ENCODE results near the gene FER1L5. TPM values are rescaled to one million over a fixed set of nuclear protein-coding genes. Genes with fewer than 3 reads are reported as not detected.

FER1L5 gene
- total RNA-seq, 1 experiment from 2014 or later: 0.91 TPM

DNA sequence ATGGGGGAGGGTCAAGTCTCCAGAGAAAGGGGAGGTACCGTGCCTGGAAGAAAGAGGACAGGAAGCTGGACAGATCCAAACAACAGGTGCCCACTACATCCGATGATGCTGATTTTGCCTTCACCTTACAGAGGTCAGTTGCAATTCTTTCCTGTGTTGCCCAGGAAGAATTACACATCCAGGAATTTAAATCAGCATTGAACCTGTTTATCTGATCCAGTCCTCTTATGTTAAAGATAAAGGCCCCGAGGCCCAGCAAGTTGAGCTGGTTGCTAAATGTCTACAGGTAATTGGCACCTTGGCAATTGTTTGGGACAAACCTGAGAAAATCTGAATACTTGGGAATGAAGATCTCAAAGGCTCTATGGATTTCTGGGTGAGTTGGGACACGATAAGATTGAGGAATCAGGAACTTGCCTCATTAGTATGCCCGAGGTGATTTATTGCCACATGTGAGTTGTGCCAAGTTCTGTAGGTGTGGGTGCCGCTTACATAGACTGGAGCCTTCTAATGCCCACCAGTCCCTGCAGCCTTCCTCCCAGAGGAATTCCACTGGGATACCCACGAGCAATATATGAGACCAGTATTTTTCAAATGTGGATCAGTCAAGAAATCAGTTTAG is 111.2 kb downstream of the FER1L5 start:
- no peak overlapping the region for H2AFZ ChIP-seq (ENCODE audit: low read depth, low read length, poor library complexity, severe bottlenecking)
- no peak overlapping the region for H3K4me2 ChIP-seq (ENCODE audit: low read length)
- no peak overlapping the region for H3K4me3 ChIP-seq (replicated peaks in 1 of 2; ENCODE audit: low read depth in 1 of 2, low read length in 2 of 2)
- no peaks in the 10 kb centered on the region for H3K36me3 ChIP-seq (ENCODE audit: control insufficient read depth in 1 of 2, insufficient read depth in 2 of 2, low read length in 2 of 2)
- POLR2A ChIA-PET: no interaction called here
- H3K9me3 ChIP-seq (ENCODE audit: control insufficient read depth in 1 of 2, insufficient read depth in 1 of 2, low read depth in 1 of 2, low read length in 2 of 2): no peaks in the 10 kb centered on the region
- no peak overlapping the region for H3K9ac ChIP-seq (ENCODE audit: low read length)
- TF ChIP-seq SRF (IDR thresholded peaks at IDR 0.05; ENCODE audit: low read depth) (no peak), ELF1 (IDR thresholded peaks at IDR 0.05; ENCODE audit: borderline replicate concordance, low read depth) (no peak), CBX3 (IDR thresholded peaks at IDR 0.05; ENCODE audit: low read depth) (no peak), CEBPB (IDR thresholded peaks at IDR 0.05; ENCODE audit: low read depth) (no peak), ZNF274 (IDR thresholded peaks at IDR 0.05; ENCODE audit: low read depth, low read length) (no peak), ZFX (IDR thresholded peaks at IDR 0.05) (no peak), SP1 (IDR thresholded peaks at IDR 0.05; ENCODE audit: low read depth) (no peak), SIN3A (IDR thresholded peaks at IDR 0.05; ENCODE audit: low read depth) (no peak), RAD21 (IDR thresholded peaks at IDR 0.05; ENCODE audit: low read depth) (no peak), EZH2phosphoT487 (IDR thresholded peaks at IDR 0.05; ENCODE audit: borderline replicate concordance) (no peak), EZH2 (IDR thresholded peaks at IDR 0.05) (no peak), EGR1 (IDR thresholded peaks at IDR 0.05; ENCODE audit: low read depth) (no peak), POLR2A (IDR thresholded peaks at IDR 0.05; ENCODE audit: borderline replicate concordance, extremely low read depth, insufficient read depth, insufficient read length) (no peak), JUND (IDR thresholded peaks at IDR 0.05) (no peak)
- TF ChIP-seq, protein P1, sequence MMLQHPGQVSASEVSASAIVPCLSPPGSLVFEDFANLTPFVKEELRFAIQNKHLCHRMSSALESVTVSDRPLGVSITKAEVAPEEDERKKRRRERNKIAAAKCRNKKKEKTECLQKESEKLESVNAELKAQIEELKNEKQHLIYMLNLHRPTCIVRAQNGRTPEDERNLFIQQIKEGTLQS (IDR thresholded peaks at IDR 0.05): no peak
- TF ChIP-seq, protein P2, sequence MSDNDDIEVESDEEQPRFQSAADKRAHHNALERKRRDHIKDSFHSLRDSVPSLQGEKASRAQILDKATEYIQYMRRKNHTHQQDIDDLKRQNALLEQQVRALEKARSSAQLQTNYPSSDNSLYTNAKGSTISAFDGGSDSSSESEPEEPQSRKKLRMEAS (IDR thresholded peaks at IDR 0.05): no peak
- TF ChIP-seq, protein P3, sequence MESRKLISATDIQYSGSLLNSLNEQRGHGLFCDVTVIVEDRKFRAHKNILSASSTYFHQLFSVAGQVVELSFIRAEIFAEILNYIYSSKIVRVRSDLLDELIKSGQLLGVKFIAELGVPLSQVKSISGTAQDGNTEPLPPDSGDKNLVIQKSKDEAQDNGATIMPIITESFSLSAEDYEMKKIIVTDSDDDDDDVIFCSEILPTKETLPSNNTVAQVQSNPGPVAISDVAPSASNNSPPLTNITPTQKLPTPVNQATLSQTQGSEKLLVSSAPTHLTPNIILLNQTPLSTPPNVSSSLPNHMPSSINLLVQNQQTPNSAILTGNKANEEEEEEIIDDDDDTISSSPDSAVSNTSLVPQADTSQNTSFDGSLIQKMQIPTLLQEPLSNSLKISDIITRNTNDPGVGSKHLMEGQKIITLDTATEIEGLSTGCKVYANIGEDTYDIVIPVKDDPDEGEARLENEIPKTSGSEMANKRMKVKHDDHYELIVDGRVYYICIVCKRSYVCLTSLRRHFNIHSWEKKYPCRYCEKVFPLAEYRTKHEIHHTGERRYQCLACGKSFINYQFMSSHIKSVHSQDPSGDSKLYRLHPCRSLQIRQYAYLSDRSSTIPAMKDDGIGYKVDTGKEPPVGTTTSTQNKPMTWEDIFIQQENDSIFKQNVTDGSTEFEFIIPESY (IDR thresholded peaks at IDR 0.05; ENCODE audit: extremely low read depth, insufficient replicate concordance, low read length): no peak
- TF ChIP-seq, protein P4, sequence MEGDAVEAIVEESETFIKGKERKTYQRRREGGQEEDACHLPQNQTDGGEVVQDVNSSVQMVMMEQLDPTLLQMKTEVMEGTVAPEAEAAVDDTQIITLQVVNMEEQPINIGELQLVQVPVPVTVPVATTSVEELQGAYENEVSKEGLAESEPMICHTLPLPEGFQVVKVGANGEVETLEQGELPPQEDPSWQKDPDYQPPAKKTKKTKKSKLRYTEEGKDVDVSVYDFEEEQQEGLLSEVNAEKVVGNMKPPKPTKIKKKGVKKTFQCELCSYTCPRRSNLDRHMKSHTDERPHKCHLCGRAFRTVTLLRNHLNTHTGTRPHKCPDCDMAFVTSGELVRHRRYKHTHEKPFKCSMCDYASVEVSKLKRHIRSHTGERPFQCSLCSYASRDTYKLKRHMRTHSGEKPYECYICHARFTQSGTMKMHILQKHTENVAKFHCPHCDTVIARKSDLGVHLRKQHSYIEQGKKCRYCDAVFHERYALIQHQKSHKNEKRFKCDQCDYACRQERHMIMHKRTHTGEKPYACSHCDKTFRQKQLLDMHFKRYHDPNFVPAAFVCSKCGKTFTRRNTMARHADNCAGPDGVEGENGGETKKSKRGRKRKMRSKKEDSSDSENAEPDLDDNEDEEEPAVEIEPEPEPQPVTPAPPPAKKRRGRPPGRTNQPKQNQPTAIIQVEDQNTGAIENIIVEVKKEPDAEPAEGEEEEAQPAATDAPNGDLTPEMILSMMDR (IDR thresholded peaks at IDR 0.05 in 2 of 3, conservative IDR thresholded peaks at IDR 0.05 in 1 of 3; ENCODE audit: borderline replicate concordance in 1 of 3, insufficient read depth in 1 of 3, low read depth in 2 of 3, low read length in 2 of 3): no peak
- TF ChIP-seq, protein P5, sequence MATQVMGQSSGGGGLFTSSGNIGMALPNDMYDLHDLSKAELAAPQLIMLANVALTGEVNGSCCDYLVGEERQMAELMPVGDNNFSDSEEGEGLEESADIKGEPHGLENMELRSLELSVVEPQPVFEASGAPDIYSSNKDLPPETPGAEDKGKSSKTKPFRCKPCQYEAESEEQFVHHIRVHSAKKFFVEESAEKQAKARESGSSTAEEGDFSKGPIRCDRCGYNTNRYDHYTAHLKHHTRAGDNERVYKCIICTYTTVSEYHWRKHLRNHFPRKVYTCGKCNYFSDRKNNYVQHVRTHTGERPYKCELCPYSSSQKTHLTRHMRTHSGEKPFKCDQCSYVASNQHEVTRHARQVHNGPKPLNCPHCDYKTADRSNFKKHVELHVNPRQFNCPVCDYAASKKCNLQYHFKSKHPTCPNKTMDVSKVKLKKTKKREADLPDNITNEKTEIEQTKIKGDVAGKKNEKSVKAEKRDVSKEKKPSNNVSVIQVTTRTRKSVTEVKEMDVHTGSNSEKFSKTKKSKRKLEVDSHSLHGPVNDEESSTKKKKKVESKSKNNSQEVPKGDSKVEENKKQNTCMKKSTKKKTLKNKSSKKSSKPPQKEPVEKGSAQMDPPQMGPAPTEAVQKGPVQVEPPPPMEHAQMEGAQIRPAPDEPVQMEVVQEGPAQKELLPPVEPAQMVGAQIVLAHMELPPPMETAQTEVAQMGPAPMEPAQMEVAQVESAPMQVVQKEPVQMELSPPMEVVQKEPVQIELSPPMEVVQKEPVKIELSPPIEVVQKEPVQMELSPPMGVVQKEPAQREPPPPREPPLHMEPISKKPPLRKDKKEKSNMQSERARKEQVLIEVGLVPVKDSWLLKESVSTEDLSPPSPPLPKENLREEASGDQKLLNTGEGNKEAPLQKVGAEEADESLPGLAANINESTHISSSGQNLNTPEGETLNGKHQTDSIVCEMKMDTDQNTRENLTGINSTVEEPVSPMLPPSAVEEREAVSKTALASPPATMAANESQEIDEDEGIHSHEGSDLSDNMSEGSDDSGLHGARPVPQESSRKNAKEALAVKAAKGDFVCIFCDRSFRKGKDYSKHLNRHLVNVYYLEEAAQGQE (IDR thresholded peaks at IDR 0.05; ENCODE audit: low read depth): no peak
- DNase-seq (ENCODE audit: low read depth, low spot score) (no peak), ATAC-seq (no peak)
- H3K27ac ChIP-seq (ENCODE audit: low read depth, low read length): no peak overlapping the region
- no peaks in the 10 kb centered on the region for H3K79me2 ChIP-seq (ENCODE audit: insufficient read depth, low read length)
- H3K4me1 ChIP-seq (ENCODE audit: control insufficient read depth in 1 of 2, insufficient read depth in 2 of 2, low read length in 2 of 2): peaks cover 4 to 11% of the 10 kb centered on the region in 2 experiments; a peak in 3 of 4 replicates
- BruUV-seq (replicated peaks): no TSS peak
- H4K20me1 ChIP-seq (ENCODE audit: insufficient read depth): no peaks in the 10 kb centered on the region
- no peaks in the 10 kb centered on the region for H3K9me2 ChIP-seq (ENCODE audit: insufficient read depth)
- CTCF ChIA-PET: no interaction called here
- intact Hi-C loops (cut with micrococcal nuclease): no loop called here
- H3K27me3 ChIP-seq (ENCODE audit: insufficient read depth, low read length): no peaks in the 10 kb centered on the region
- RAD21 ChIA-PET (ENCODE audit: low non-redundant PET in 1 of 2, low total read pairs in 2 of 2, uncharacterized antibody in 2 of 2, unreplicated experiment in 2 of 2): no interaction called here
